Endodermal cell (in vitro differentiated cells): ENCODE measurements around the gene DDX4. TPM values are rescaled to one million over a fixed set of nuclear protein-coding genes. Genes with fewer than 3 reads are reported as not detected.
"Not testable (repeated sequence)": the region's sequence is repeated elsewhere in the genome, so short reads cannot be mapped to it uniquely, and the experiment has no call there.

Experiments used
- DNase-seq: peaks from one replicate; pipeline ENCODE4 v3.0.0-alpha.2; 2017
- H3K27ac ChIP-seq: 2 replicates; pipeline ENCODE4 v1.5.1; 2013; ENCODE audit warnings: mild to moderate bottlenecking, low read depth, low read length, moderate library complexity
- H3K27me3 ChIP-seq: 2 replicates; pipeline ENCODE4 v1.6.1; 2013; ENCODE audit warnings: mild to moderate bottlenecking, low read length, moderate library complexity; ENCODE audit not compliant: insufficient read depth, control insufficient read depth, poor library complexity, severe bottlenecking
- H3K36me3 ChIP-seq: 2 replicates; pipeline ENCODE4 v1.7.0; 2013; ENCODE audit warnings: mild to moderate bottlenecking, low read length, moderate library complexity; ENCODE audit not compliant: control insufficient read depth, insufficient read depth
- H3K4me1 ChIP-seq: one replicate; pipeline ENCODE4 v1.7.0; 2013; ENCODE audit warnings: low read length; ENCODE audit not compliant: control insufficient read depth, insufficient read depth
- H3K4me3 ChIP-seq: 2 replicates; pipeline ENCODE4 v1.5.1; 2013; ENCODE audit warnings: mild to moderate bottlenecking, low read length, moderate library complexity
- H3K9ac ChIP-seq: 2 replicates; pipeline ENCODE4 v1.6.1; 2013; ENCODE audit warnings: mild to moderate bottlenecking, low read length, moderate library complexity; ENCODE audit not compliant: poor library complexity, severe bottlenecking; ENCODE audit errors: extremely low read depth
- H3K9me3 ChIP-seq: 2 replicates; pipeline ENCODE4 v1.6.1; 2013; ENCODE audit warnings: mild to moderate bottlenecking, low read length, moderate library complexity; ENCODE audit not compliant: control insufficient read depth
- H3K27ac Mint-ChIP-seq: 2 replicates; pipeline ENCODE4 v1.8.0; 2020; ENCODE audit warnings: mixed read lengths
- H3K27me3 Mint-ChIP-seq: 2 replicates; pipeline ENCODE4 v1.8.0; 2021; ENCODE audit warnings: mild to moderate bottlenecking, mixed read lengths; ENCODE audit not compliant: insufficient read depth
- H3K36me3 Mint-ChIP-seq: 2 replicates; pipeline ENCODE4 v1.8.0; 2020; ENCODE audit warnings: low read depth, mixed read lengths
- H3K4me1 Mint-ChIP-seq: 2 replicates; pipeline ENCODE4 v1.8.0; 2020; ENCODE audit warnings: mixed read lengths
- H3K4me3 Mint-ChIP-seq: 2 replicates; pipeline ENCODE4 v1.8.0; 2020; ENCODE audit warnings: mild to moderate bottlenecking, moderate library complexity, mixed read lengths
- H3K9me3 Mint-ChIP-seq: 2 replicates; pipeline ENCODE4 v1.8.0; 2020; ENCODE audit warnings: mild to moderate bottlenecking, mixed read lengths
- WGBS, 2 experiments: methylation state at CpG; one replicate each; pipeline versions ENCODE4 v1.1.5 to v1.1.7; 2013; ENCODE audit warnings: missing lambda C conversion rate in 2 of 2, mixed read lengths in 1 of 2; ENCODE audit not compliant: insufficient coverage in 1 of 2, insufficient read length in 1 of 2; 5-methylcytosine and 5-hydroxymethylcytosine counted together
- total RNA-seq, 2 donors: library from RNA; stranded (reverse); fragmentation: NEBNext Ultra II Directional in 1 of 2; extraction: Animal tissue kit (Norgen Biotek cat#: 25700) in 1 of 2; gene quantifications; 2 replicates in 1 of 2; 3 replicates in 1 of 2; pipeline ENCODE4 v1.2.1, GENCODE V29; 2021
- TF ChIP-seq, protein P1 (sequence below): fragments of 200-600 bp; sonication (generic); conservative IDR thresholded peaks from 2 replicates; pipeline ENCODE4 v1.5.0; 2021; ENCODE audit warnings: antibody characterized with exemption, mild to moderate bottlenecking

DDX4 gene
- total RNA-seq, 2 donors from 2014 or later, result not detected

DNA sequence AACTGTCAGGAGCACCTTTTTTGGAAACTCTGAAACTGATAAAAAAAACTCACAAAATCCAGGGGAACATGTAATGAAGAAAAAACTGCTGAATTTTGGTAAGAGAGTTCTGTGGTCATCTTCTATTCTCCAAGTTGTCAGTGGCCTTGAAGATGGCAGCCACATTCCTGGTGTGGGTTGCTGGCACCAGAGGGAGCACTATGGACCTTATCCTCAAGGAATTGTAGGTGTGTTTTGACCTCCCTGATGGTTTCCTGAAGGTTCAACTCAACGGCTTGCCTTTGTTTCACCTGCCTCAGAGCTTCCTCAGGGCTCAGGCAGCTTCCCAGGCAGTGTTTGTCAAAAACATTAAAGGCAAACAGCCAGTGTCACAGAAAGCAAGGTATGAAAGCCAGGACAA is 23.5 kb upstream of the DDX4 start:
- no peak overlapping the region for H3K9ac ChIP-seq
- peak; percentile 59 for DNase-seq
- no peaks in the 10 kb centered on the region for H3K27me3 ChIP-seq
- no peak overlapping the region for H3K4me3 ChIP-seq
- no peaks in the 10 kb centered on the region for H3K9me3 ChIP-seq
- H3K4me1 ChIP-seq, result no peaks in the 10 kb centered on the region
- Mint-ChIP-seq H3K9me3 (peaks cover 33% of the 10 kb centered on the region), H3K27ac (peak overlapping the region; percentile 74), H3K4me3 (no peak overlapping the region), H3K27me3 (no peaks in the 10 kb centered on the region), H3K36me3 (peaks cover 10% of the 10 kb centered on the region), H3K4me1 (peaks cover 14% of the 10 kb centered on the region)
- 42 to 69% methylated on average over 1 of the region's 1 CpG for whole genome bisulfite sequencing, 2 experiments
- TF ChIP-seq, protein P1, sequence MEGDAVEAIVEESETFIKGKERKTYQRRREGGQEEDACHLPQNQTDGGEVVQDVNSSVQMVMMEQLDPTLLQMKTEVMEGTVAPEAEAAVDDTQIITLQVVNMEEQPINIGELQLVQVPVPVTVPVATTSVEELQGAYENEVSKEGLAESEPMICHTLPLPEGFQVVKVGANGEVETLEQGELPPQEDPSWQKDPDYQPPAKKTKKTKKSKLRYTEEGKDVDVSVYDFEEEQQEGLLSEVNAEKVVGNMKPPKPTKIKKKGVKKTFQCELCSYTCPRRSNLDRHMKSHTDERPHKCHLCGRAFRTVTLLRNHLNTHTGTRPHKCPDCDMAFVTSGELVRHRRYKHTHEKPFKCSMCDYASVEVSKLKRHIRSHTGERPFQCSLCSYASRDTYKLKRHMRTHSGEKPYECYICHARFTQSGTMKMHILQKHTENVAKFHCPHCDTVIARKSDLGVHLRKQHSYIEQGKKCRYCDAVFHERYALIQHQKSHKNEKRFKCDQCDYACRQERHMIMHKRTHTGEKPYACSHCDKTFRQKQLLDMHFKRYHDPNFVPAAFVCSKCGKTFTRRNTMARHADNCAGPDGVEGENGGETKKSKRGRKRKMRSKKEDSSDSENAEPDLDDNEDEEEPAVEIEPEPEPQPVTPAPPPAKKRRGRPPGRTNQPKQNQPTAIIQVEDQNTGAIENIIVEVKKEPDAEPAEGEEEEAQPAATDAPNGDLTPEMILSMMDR, result peak; percentile 60
- H3K36me3 ChIP-seq, result peaks cover under 1% of the 10 kb centered on the region
- H3K27ac ChIP-seq, result no peak overlapping the region

DNA sequence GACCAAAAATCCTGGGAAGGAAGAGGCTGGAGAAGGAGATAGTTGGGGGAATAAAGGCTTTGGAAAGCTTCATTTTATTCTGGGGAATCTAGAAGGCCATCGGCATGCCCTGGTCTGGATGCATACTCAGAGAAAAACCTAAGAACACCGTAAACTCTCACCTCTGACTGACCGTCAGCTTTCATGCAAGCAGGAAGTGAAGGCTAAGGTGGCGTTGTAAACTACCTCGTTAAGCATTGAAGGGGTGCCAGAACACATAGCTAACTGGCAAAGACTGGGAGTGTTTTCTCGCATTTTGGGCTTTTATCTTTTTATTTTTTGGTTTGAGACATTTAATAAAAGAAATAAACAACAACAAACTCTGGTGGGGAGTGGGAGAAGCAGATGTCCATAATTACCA is 23.1 kb upstream of the DDX4 start:
- Mint-ChIP-seq H3K27ac (peak overlapping the region; percentile 74), H3K9me3 (peaks cover 35% of the 10 kb centered on the region), H3K27me3 (no peaks in the 10 kb centered on the region), H3K4me1 (peaks cover 14% of the 10 kb centered on the region), H3K36me3 (peaks cover 10% of the 10 kb centered on the region), H3K4me3 (no peak overlapping the region)
- H3K9me3 ChIP-seq, result no peaks in the 10 kb centered on the region
- no peaks in the 10 kb centered on the region for H3K36me3 ChIP-seq
- no peak for DNase-seq
- TF ChIP-seq, protein P1, result no peak
- no peaks in the 10 kb centered on the region for H3K27me3 ChIP-seq
- no peak overlapping the region for H3K4me3 ChIP-seq
- H3K27ac ChIP-seq, result no peak overlapping the region
- no peaks in the 10 kb centered on the region for H3K4me1 ChIP-seq
- H3K9ac ChIP-seq, result no peak overlapping the region
- 93 to 100% methylated on average over 2 to 6 of the region's 6 CpGs for WGBS, 2 experiments

DNA sequence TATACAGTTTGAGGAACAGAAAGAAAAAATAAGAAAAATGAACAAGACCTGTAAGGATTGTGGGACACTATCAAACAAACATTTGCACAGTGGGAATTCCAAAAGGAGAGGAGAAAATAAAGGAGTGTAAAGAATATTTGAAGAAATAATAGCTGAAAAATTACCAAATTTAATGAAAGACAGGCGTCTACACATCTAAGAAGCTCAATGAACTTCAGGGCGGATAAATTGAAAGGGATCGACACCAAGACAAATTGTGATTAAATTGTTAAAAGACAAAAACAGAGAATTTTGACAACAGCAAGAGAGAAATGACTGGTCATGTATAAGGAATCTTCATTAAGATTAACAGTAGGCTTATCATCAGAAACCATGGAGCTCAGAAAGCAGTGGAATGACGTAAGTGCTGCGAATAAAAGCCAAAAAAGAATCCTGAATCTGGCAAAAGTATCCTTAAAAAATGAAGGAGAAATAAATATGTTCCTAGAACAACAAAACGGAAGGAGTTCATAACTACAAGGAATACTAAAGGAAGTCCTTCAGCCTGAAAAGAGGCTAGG is 22.3 kb upstream of the DDX4 start:
- H3K36me3 ChIP-seq, result no peaks in the 10 kb centered on the region
- no peaks in the 10 kb centered on the region for H3K9me3 ChIP-seq
- Mint-ChIP-seq H3K4me1 (peaks cover 14% of the 10 kb centered on the region), H3K9me3 (peaks cover 37% of the 10 kb centered on the region), H3K27ac (no peak overlapping the region), H3K27me3 (no peaks in the 10 kb centered on the region), H3K36me3 (peaks cover 8% of the 10 kb centered on the region), H3K4me3 (no peak overlapping the region)
- WGBS, 2 experiments, result 85 to 87% methylated on average over 6 of the region's 6 CpGs
- H3K4me3 ChIP-seq, result no peak overlapping the region
- H3K4me1 ChIP-seq, result no peaks in the 10 kb centered on the region
- no peak overlapping the region for H3K9ac ChIP-seq
- no peaks in the 10 kb centered on the region for H3K27me3 ChIP-seq
- TF ChIP-seq, protein P1, result no peak
- H3K27ac ChIP-seq, result no peak overlapping the region
- DNase-seq, result no peak

- not testable (repeated sequence) for H3K27ac Mint-ChIP-seq, H3K36me3 Mint-ChIP-seq, H3K27ac ChIP-seq, H3K36me3 ChIP-seq, H3K27me3 Mint-ChIP-seq, H3K9ac ChIP-seq, H3K27me3 ChIP-seq, H3K9me3 ChIP-seq, H3K4me1 ChIP-seq, H3K4me3 Mint-ChIP-seq, DNase-seq, H3K4me3 ChIP-seq, H3K4me1 Mint-ChIP-seq
- peaks cover 37% of the 10 kb centered on the region for H3K9me3 Mint-ChIP-seq
- WGBS, 2 experiments, result 33 to 75% methylated on average over 1 to 2 of the region's 2 CpGs
Observed at GRCh38 chr5:55719026-55719425, 18.8 kb upstream of the DDX4 start.
